HepG2 (cell line): Measurements from ENCODE around the gene NELFCD. TPM values are rescaled to one million over a fixed set of nuclear protein-coding genes. Genes with fewer than 3 reads are reported as not detected.

Experiments
- EP300 ChIP-seq, 3 experiments: sonication (generic) in 1 of 3; formaldehyde crosslinking in 1 of 3; IDR thresholded peaks; 2 replicates each; pipeline versions ENCODE4 v1.5.1 to v1.6.1; 2011 to 2020; ENCODE audit warnings: low read depth in 2 of 3, low read length in 2 of 3, borderline replicate concordance in 1 of 3, improper control_type of control experiment in 1 of 3, mild to moderate bottlenecking in 1 of 3, missing genetic modification reagents in 1 of 3, moderate library complexity in 1 of 3
- GATA4 ChIP-seq: sonication (generic); IDR thresholded peaks from 2 replicates; pipeline ENCODE4 v1.6.1; 2016; ENCODE audit warnings: antibody characterized with exemption, low read depth, borderline replicate concordance
- GTF2F1 ChIP-seq: fragments of 150-350 bp; IDR thresholded peaks from 2 replicates; pipeline ENCODE4 v1.6.1; 2014; ENCODE audit warnings: low read length
- JUND ChIP-seq: sonication (generic); formaldehyde crosslinking; IDR thresholded peaks from 2 replicates; pipeline ENCODE4 v1.8.0; 2022; ENCODE audit warnings: mild to moderate bottlenecking, missing genetic modification reagents
- MED1 ChIP-seq: sonication (generic); formaldehyde crosslinking; IDR thresholded peaks from 2 replicates; pipeline ENCODE4 v1.4.0; 2020; ENCODE audit warnings: missing genetic modification reagents
- MZF1 ChIP-seq: sonication (generic); formaldehyde crosslinking; IDR thresholded peaks from 2 replicates; pipeline ENCODE4 v1.8.1; 2023; ENCODE audit warnings: mild to moderate bottlenecking, missing genetic modification reagents, borderline replicate concordance
- NONO ChIP-seq, 2 experiments: fragments of 450-650 bp in 1 of 2; sonication (generic) in 1 of 2; formaldehyde crosslinking in 1 of 2; IDR thresholded peaks in 1 of 2; conservative IDR thresholded peaks in 1 of 2; 2 replicates each; pipeline versions ENCODE4 v1.6.1 to v1.8.0; 2017 to 2022; ENCODE audit warnings: mild to moderate bottlenecking in 1 of 2, missing genetic modification reagents in 1 of 2, moderate library complexity in 1 of 2
- NR2F1 ChIP-seq, 2 experiments: fragments of 450-650 bp in 1 of 2; formaldehyde crosslinking in 1 of 2; IDR thresholded peaks; 2 replicates each; pipeline versions ENCODE4 v1.5.0 to v1.6.1; 2016 to 2020; ENCODE audit warnings: mild to moderate bottlenecking in 1 of 2, missing compliant biosample characterization in 1 of 2, missing genetic modification reagents in 1 of 2, moderate library complexity in 1 of 2
- NR2F2 ChIP-seq: IDR thresholded peaks from 2 replicates; pipeline ENCODE4 v1.6.1; 2012; ENCODE audit warnings: low read depth, inconsistent platforms, borderline replicate concordance
- ONECUT2 ChIP-seq: sonication (generic); formaldehyde crosslinking; IDR thresholded peaks from 2 replicates; pipeline ENCODE4 v1.4.0; 2020; ENCODE audit warnings: missing genetic modification reagents
- RBAK ChIP-seq: sonication (generic); formaldehyde crosslinking; IDR thresholded peaks from 2 replicates; pipeline ENCODE4 v1.5.1; 2020; ENCODE audit warnings: mild to moderate bottlenecking, missing genetic modification reagents
- RFXANK ChIP-seq: IDR thresholded peaks from 2 replicates; pipeline ENCODE4 v1.6.1; 2016
- SIX1 ChIP-seq: sonication (generic); formaldehyde crosslinking; IDR thresholded peaks from 2 replicates; pipeline ENCODE4 v1.4.0; 2020; ENCODE audit warnings: missing genetic modification reagents, borderline replicate concordance
- SOX5 ChIP-seq: IDR thresholded peaks from 2 replicates; pipeline ENCODE4 v1.6.1; 2016; ENCODE audit warnings: borderline replicate concordance
- SRF ChIP-seq: IDR thresholded peaks from 2 replicates; pipeline ENCODE4 v1.6.1; 2011; ENCODE audit warnings: mild to moderate bottlenecking, low read depth, low read length, moderate library complexity
- TAF1 ChIP-seq: sonication (generic); formaldehyde crosslinking; IDR thresholded peaks from 2 replicates; pipeline ENCODE4 v1.4.0; 2020; ENCODE audit warnings: missing genetic modification reagents
- U2AF2 ChIP-seq: fragments of 200-400 bp; formaldehyde crosslinking; IDR thresholded peaks from 2 replicates; pipeline ENCODE4 v1.6.1; 2017; ENCODE audit warnings: low read depth, mild to moderate bottlenecking, low read length
- ZNF281 ChIP-seq: sonication (generic); formaldehyde crosslinking; IDR thresholded peaks from 2 replicates; pipeline ENCODE4 v1.4.0; 2020; ENCODE audit warnings: missing genetic modification reagents, borderline replicate concordance
- ZNF33A ChIP-seq: sonication (generic); formaldehyde crosslinking; IDR thresholded peaks from 2 replicates; pipeline ENCODE4 v1.5.1; 2020; ENCODE audit warnings: missing genetic modification reagents, mild to moderate bottlenecking, moderate library complexity, borderline replicate concordance
- ZNF558 ChIP-seq: sonication (generic); formaldehyde crosslinking; IDR thresholded peaks from 2 replicates; pipeline ENCODE4 v1.9.0; 2022; ENCODE audit warnings: mild to moderate bottlenecking, missing genetic modification reagents, borderline replicate concordance
- ZNF564 ChIP-seq: sonication (generic); formaldehyde crosslinking; IDR thresholded peaks from 2 replicates; pipeline ENCODE4 v1.8.1; 2023; ENCODE audit warnings: mild to moderate bottlenecking, missing genetic modification reagents
- ZNF629 ChIP-seq: sonication (generic); formaldehyde crosslinking; conservative IDR thresholded peaks from 2 replicates; pipeline ENCODE4 v1.5.0; 2020; ENCODE audit warnings: missing genetic modification reagents
- ZNF704 ChIP-seq: sonication (generic); formaldehyde crosslinking; IDR thresholded peaks from 2 replicates; pipeline ENCODE4 v1.8.1; 2023; ENCODE audit warnings: mild to moderate bottlenecking, inconsistent platforms, moderate library complexity, missing genetic modification reagents, borderline replicate concordance
- polyA plus RNA-seq, 8 experiments: library from polyadenylated mRNA; depleted of rRNA in 3 of 8; stranded (reverse) in 7 of 8; unstranded in 1 of 8; fragments of >200 nt; fragmentation: Illumina TruSeq in 4 of 8; extraction: Trizol in 4 of 8; gene quantifications; 2 replicates each; pipeline versions ENCODE4 v1.2.1 to v1.2.3, GENCODE V29; 2011 to 2016; ENCODE audit warnings: low read depth in 4 of 8, missing spikeins in 1 of 8, mixed read lengths in 1 of 8; ENCODE audit not compliant: insufficient read depth in 1 of 8
- total RNA-seq, 5 experiments: library from RNA; depleted of rRNA; stranded (reverse); fragments of >200 nt; fragmentation: Illumina TruSeq; extraction: Trizol; gene quantifications; 2 replicates each; pipeline ENCODE4 v1.2.3, GENCODE V29; 2016; ENCODE audit warnings: low read depth in 1 of 5
- TF ChIP-seq, protein P1 (sequence below): sonication (generic); formaldehyde crosslinking; IDR thresholded peaks from 2 replicates; pipeline ENCODE4 v1.5.1; 2020; ENCODE audit warnings: mild to moderate bottlenecking, moderate library complexity, missing genetic modification reagents

The NELFCD gene
- total and polyA plus RNA-seq, 2 of the 13 experiments (the other 11 are each of a cell fraction or from before 2014, with no cell fraction given), result 159 to 203 TPM

GRCh38 chr20:58995461-58996225, 14.6 kb downstream of the NELFCD start (continued):
- no peak for TF ChIP-seq TAF1 (CRISPR knock-in tag)
- TF ChIP-seq, protein P1, sequence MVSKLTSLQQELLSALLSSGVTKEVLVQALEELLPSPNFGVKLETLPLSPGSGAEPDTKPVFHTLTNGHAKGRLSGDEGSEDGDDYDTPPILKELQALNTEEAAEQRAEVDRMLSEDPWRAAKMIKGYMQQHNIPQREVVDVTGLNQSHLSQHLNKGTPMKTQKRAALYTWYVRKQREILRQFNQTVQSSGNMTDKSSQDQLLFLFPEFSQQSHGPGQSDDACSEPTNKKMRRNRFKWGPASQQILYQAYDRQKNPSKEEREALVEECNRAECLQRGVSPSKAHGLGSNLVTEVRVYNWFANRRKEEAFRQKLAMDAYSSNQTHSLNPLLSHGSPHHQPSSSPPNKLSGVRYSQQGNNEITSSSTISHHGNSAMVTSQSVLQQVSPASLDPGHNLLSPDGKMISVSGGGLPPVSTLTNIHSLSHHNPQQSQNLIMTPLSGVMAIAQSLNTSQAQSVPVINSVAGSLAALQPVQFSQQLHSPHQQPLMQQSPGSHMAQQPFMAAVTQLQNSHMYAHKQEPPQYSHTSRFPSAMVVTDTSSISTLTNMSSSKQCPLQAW (CRISPR knock-in tag), result peak; percentile 98
- peak; percentile 54; the same call in 1 of the 2 replicates for TF ChIP-seq JUND (CRISPR knock-in tag)
- no peak for TF ChIP-seq MZF1
- no peak for TF ChIP-seq GTF2F1
- no peak for TF ChIP-seq SRF
- no peak for TF ChIP-seq ZNF704 (CRISPR knock-in tag)
- peak; percentile 32 to 62; a peak in 1 of 4 replicates for TF ChIP-seq EP300 (IDR thresholded peaks at IDR 0.05; ENCODE audit: low read depth in 2 of 2, low read length in 2 of 2)
- TF ChIP-seq EP300 (CRISPR knock-in tag; IDR thresholded peaks at IDR 0.05; ENCODE audit: borderline replicate concordance), result 0 out of 2 replicates have a peak, but pooled peaks have one; percentile 26
- 0 out of 2 replicates have a peak, but pooled peaks have one; percentile 14 for TF ChIP-seq ZNF629 (CRISPR knock-in tag)
- peak in 1 of 2 experiments; percentile 12; a peak in 1 of 4 replicates for TF ChIP-seq NR2F1 (CRISPR knock-in tag; IDR thresholded peaks at IDR 0.05)
- no peak for TF ChIP-seq ZNF564
- no peak for TF ChIP-seq SIX1 (CRISPR knock-in tag)
- TF ChIP-seq MED1 (CRISPR knock-in tag), result peak; percentile 88
- TF ChIP-seq NONO (IDR thresholded peaks at IDR 0.05), result no peak
- TF ChIP-seq NONO (CRISPR knock-in tag; conservative IDR thresholded peaks at IDR 0.05), result no peak
- TF ChIP-seq ONECUT2 (CRISPR knock-in tag), result no peak
- no peak for TF ChIP-seq ZNF33A
- TF ChIP-seq RBAK (CRISPR knock-in tag), result no peak
- no peak for TF ChIP-seq RFXANK (CRISPR knock-in tag)
- peak; percentile 70; the same call in 1 of the 2 replicates for TF ChIP-seq SOX5 (CRISPR knock-in tag)
- TF ChIP-seq ZNF281 (CRISPR knock-in tag), result peak; percentile 60; the same call in 1 of the 2 replicates
- no peak for TF ChIP-seq GATA4
- 0 out of 2 replicates have a peak, but pooled peaks have one; percentile 13 for TF ChIP-seq NR2F2
- no peak for TF ChIP-seq ZNF558 (CRISPR knock-in tag)
- TF ChIP-seq U2AF2, result no peak
